ENCODE measurements around the gene SEMA6B. TPM values are rescaled to one million over a fixed set of nuclear protein-coding genes. Genes with fewer than 3 reads are reported as not detected.

SEMA6B gene
- polyA plus RNA-seq, 1 donor (not counting 4 experiments of a cell fraction or from before 2014, with no cell fraction given), result 0.41 TPM

GRCh38 chr19:4515732-4516131, 43.8 kb downstream of the SEMA6B start:
- H3K79me2 ChIP-seq (ENCODE audit: control insufficient read depth, insufficient read depth, low read length), result no peaks in the 10 kb centered on the region
- H3K9me1 ChIP-seq (ENCODE audit: control insufficient read depth, extremely low read depth, insufficient read depth, low read length), result no peaks in the 10 kb centered on the region
- no peak for FAIRE-seq
- no peaks in the 10 kb centered on the region for H3K9me3 ChIP-seq (ENCODE audit: control insufficient read depth, low read depth, low read length)
- TF ChIP-seq, protein P1, sequence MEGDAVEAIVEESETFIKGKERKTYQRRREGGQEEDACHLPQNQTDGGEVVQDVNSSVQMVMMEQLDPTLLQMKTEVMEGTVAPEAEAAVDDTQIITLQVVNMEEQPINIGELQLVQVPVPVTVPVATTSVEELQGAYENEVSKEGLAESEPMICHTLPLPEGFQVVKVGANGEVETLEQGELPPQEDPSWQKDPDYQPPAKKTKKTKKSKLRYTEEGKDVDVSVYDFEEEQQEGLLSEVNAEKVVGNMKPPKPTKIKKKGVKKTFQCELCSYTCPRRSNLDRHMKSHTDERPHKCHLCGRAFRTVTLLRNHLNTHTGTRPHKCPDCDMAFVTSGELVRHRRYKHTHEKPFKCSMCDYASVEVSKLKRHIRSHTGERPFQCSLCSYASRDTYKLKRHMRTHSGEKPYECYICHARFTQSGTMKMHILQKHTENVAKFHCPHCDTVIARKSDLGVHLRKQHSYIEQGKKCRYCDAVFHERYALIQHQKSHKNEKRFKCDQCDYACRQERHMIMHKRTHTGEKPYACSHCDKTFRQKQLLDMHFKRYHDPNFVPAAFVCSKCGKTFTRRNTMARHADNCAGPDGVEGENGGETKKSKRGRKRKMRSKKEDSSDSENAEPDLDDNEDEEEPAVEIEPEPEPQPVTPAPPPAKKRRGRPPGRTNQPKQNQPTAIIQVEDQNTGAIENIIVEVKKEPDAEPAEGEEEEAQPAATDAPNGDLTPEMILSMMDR (optimal IDR thresholded peaks at IDR 0.05 in 1 of 3, IDR thresholded peaks at IDR 0.05 in 1 of 3, conservative IDR thresholded peaks at IDR 0.05 in 1 of 3; ENCODE audit: extremely low read depth in 1 of 3, insufficient read depth in 2 of 3, low read length in 3 of 3), result no peak
- TF ChIP-seq EZH2 (IDR thresholded peaks at IDR 0.05; ENCODE audit: low read length), result no peak
- no peaks in the 10 kb centered on the region for H3K36me3 ChIP-seq (ENCODE audit: control insufficient read depth in 2 of 2, extremely low read depth in 1 of 2, insufficient read depth in 2 of 2, low read length in 2 of 2)
- no peaks in the 10 kb centered on the region for H4K20me1 ChIP-seq (ENCODE audit: control insufficient read depth, extremely low read depth, insufficient read depth, low read length)
- H3K9ac ChIP-seq (ENCODE audit: control insufficient read depth, extremely low read depth, insufficient read depth, low read length), result no peak overlapping the region
- H3K27ac ChIP-seq (ENCODE audit: control insufficient read depth, insufficient read depth, low read length), result no peak overlapping the region
- no peak overlapping the region for H3K4me2 ChIP-seq (ENCODE audit: control insufficient read depth, extremely low read depth, insufficient read depth, low read depth, low read length)
- H3K4me1 ChIP-seq (ENCODE audit: control insufficient read depth, extremely low read depth, insufficient read depth, low read length), result peaks cover 11% of the 10 kb centered on the region
- H2AFZ ChIP-seq (ENCODE audit: control insufficient read depth, low read length), result no peak overlapping the region
- H3K4me3 ChIP-seq (ENCODE audit: control insufficient read depth in 2 of 3, extremely low read depth in 1 of 3, insufficient read depth in 2 of 3, low read depth in 1 of 3, low read length in 3 of 3), result no peak overlapping the region
- DNase-seq (ENCODE audit: low read depth, low spot score), result no peak
- dilution Hi-C loops (cut with MboI; ENCODE audit: extremely low pct_ligation_motif_present, low sequenced_read_pairs), result no loop called here
- H3K27me3 ChIP-seq (ENCODE audit: control insufficient read depth, extremely low read depth, insufficient read depth, low read length), result no peaks in the 10 kb centered on the region

- Histone ChIP-seq H3K9ac (ENCODE audit: control insufficient read depth, extremely low read depth, insufficient read depth, low read length) (no peak overlapping the region), H3K9me1 (ENCODE audit: control insufficient read depth, extremely low read depth, insufficient read depth, low read length) (no peaks in the 10 kb centered on the region), H3K4me2 (ENCODE audit: control insufficient read depth, extremely low read depth, insufficient read depth, low read depth, low read length) (no peak overlapping the region), H3K79me2 (ENCODE audit: control insufficient read depth, insufficient read depth, low read length) (no peaks in the 10 kb centered on the region), H3K27me3 (ENCODE audit: control insufficient read depth, extremely low read depth, insufficient read depth, low read length) (no peaks in the 10 kb centered on the region), H3K9me3 (ENCODE audit: control insufficient read depth, low read depth, low read length) (no peaks in the 10 kb centered on the region), H3K27ac (ENCODE audit: control insufficient read depth, insufficient read depth, low read length) (no peak overlapping the region), H2AFZ (ENCODE audit: control insufficient read depth, low read length) (no peak overlapping the region), H3K4me3 (ENCODE audit: control insufficient read depth in 2 of 3, extremely low read depth in 1 of 3, insufficient read depth in 2 of 3, low read depth in 1 of 3, low read length in 3 of 3) (no peak overlapping the region), H3K36me3 (ENCODE audit: control insufficient read depth in 2 of 2, extremely low read depth in 1 of 2, insufficient read depth in 2 of 2, low read length in 2 of 2) (no peaks in the 10 kb centered on the region), H3K4me1 (ENCODE audit: control insufficient read depth, extremely low read depth, insufficient read depth, low read length) (no peaks in the 10 kb centered on the region), H4K20me1 (ENCODE audit: control insufficient read depth, extremely low read depth, insufficient read depth, low read length) (no peaks in the 10 kb centered on the region)
- TF ChIP-seq EZH2 (IDR thresholded peaks at IDR 0.05; ENCODE audit: low read length), result no peak
- TF ChIP-seq, protein P1 (optimal IDR thresholded peaks at IDR 0.05 in 1 of 3, IDR thresholded peaks at IDR 0.05 in 1 of 3, conservative IDR thresholded peaks at IDR 0.05 in 1 of 3; ENCODE audit: extremely low read depth in 1 of 3, insufficient read depth in 2 of 3, low read length in 3 of 3), result no peak
- dilution Hi-C loops (cut with MboI; ENCODE audit: extremely low pct_ligation_motif_present, low sequenced_read_pairs), result no loop called here
- FAIRE-seq (no peak), DNase-seq (ENCODE audit: low read depth, low spot score) (no peak)
Measured at GRCh38 chr19:4513248-4513647, 46.2 kb downstream of the SEMA6B start.

Measured in keratinocyte (primary cell).